ENCODE results near the gene ZNRF2.
A peak's percentile ranks its signal among the peaks of the same experiment; 100 is the strongest.
"Not testable (repeated sequence)": the region's sequence is repeated elsewhere in the genome, so short reads cannot be mapped to it uniquely, and the experiment has no call there.

ZNRF2 gene

GRCh38 chr7:30251708-30252329 is 32.6 kb upstream of the ZNRF2 start:
- no peak overlapping the region for H3K27ac ChIP-seq (ENCODE audit: low read depth, low read length)
- no peak overlapping the region for H3K9ac ChIP-seq (ENCODE audit: low read length)
- H3K4me3 ChIP-seq (ENCODE audit: low read length) = no peak overlapping the region
- H3K36me3 ChIP-seq (ENCODE audit: control insufficient read depth, insufficient read depth, low read length) = no peaks in the 10 kb centered on the region
- H3K27me3 ChIP-seq (ENCODE audit: control insufficient read depth, insufficient read depth, low read length) = no peaks in the 10 kb centered on the region
- H3K4me1 ChIP-seq (ENCODE audit: control insufficient read depth, insufficient read depth, low read length) = peaks cover 4% of the 10 kb centered on the region

- peak overlapping the region; percentile 11 for H3K4me3 ChIP-seq (ENCODE audit: low read length)
These were observed 31.3 kb upstream of the ZNRF2 start for GRCh38 chr7:30252885-30253795.

GRCh38 chr7:30253796-30254165 is 30.6 kb upstream of the ZNRF2 start:
- Histone ChIP-seq H3K4me3 (ENCODE audit: low read length) (peak overlapping the region; percentile 11), H3K27me3 (ENCODE audit: control insufficient read depth, insufficient read depth, low read length) (no peaks in the 10 kb centered on the region), H3K36me3 (ENCODE audit: control insufficient read depth, insufficient read depth, low read length) (no peaks in the 10 kb centered on the region), H3K4me1 (ENCODE audit: control insufficient read depth, insufficient read depth, low read length) (peaks cover 4% of the 10 kb centered on the region), H3K27ac (ENCODE audit: low read depth, low read length) (no peak overlapping the region), H3K9ac (ENCODE audit: low read length) (no peak overlapping the region)

More at GRCh38 chr7:30252885-30253795, 31.3 kb upstream of the ZNRF2 start:
- Histone ChIP-seq H3K27me3 (ENCODE audit: control insufficient read depth, insufficient read depth, low read length) (no peaks in the 10 kb centered on the region), H3K27ac (ENCODE audit: low read depth, low read length) (no peak overlapping the region), H3K4me1 (ENCODE audit: control insufficient read depth, insufficient read depth, low read length) (peaks cover 4% of the 10 kb centered on the region), H3K9ac (ENCODE audit: low read length) (no peak overlapping the region), H3K36me3 (ENCODE audit: control insufficient read depth, insufficient read depth, low read length) (no peaks in the 10 kb centered on the region)

GRCh38 chr7:30254248-30254647 is 30.1 kb upstream of the ZNRF2 start:
- Histone ChIP-seq H3K4me3 (ENCODE audit: low read length) (no peak overlapping the region), H3K4me1 (ENCODE audit: control insufficient read depth, insufficient read depth, low read length) (peaks cover 4% of the 10 kb centered on the region), H3K9ac (ENCODE audit: low read length) (no peak overlapping the region), H3K36me3 (ENCODE audit: control insufficient read depth, insufficient read depth, low read length) (no peaks in the 10 kb centered on the region), H3K27ac (ENCODE audit: low read depth, low read length) (no peak overlapping the region), H3K27me3 (ENCODE audit: control insufficient read depth, insufficient read depth, low read length) (no peaks in the 10 kb centered on the region)

- Histone ChIP-seq H3K4me1 (ENCODE audit: control insufficient read depth, insufficient read depth, low read length) (peaks cover 4% of the 10 kb centered on the region), H3K36me3 (ENCODE audit: control insufficient read depth, insufficient read depth, low read length) (no peaks in the 10 kb centered on the region), H3K9ac (ENCODE audit: low read length) (no peak overlapping the region), H3K4me3 (ENCODE audit: low read length) (no peak overlapping the region), H3K27ac (ENCODE audit: low read depth, low read length) (no peak overlapping the region), H3K27me3 (ENCODE audit: control insufficient read depth, insufficient read depth, low read length) (no peaks in the 10 kb centered on the region)
These were observed 29.7 kb upstream of the ZNRF2 start for GRCh38 chr7:30254717-30255063.

GRCh38 chr7:30255064-30255769 is 29.2 kb upstream of the ZNRF2 start:
- no peaks in the 10 kb centered on the region for H3K27me3 ChIP-seq (ENCODE audit: control insufficient read depth, insufficient read depth, low read length)
- no peaks in the 10 kb centered on the region for H3K36me3 ChIP-seq (ENCODE audit: control insufficient read depth, insufficient read depth, low read length)
- H3K27ac ChIP-seq (ENCODE audit: low read depth, low read length) = no peak overlapping the region
- H3K4me3 ChIP-seq (ENCODE audit: low read length) = no peak overlapping the region
- peaks cover 4% of the 10 kb centered on the region for H3K4me1 ChIP-seq (ENCODE audit: control insufficient read depth, insufficient read depth, low read length)
- H3K9ac ChIP-seq (ENCODE audit: low read length) = no peak overlapping the region

- Histone ChIP-seq H3K4me3 (ENCODE audit: low read length) (no peak overlapping the region), H3K36me3 (ENCODE audit: control insufficient read depth, insufficient read depth, low read length) (no peaks in the 10 kb centered on the region), H3K4me1 (ENCODE audit: control insufficient read depth, insufficient read depth, low read length) (peaks cover 4% of the 10 kb centered on the region), H3K27ac (ENCODE audit: low read depth, low read length) (no peak overlapping the region), H3K9ac (ENCODE audit: low read length) (no peak overlapping the region), H3K27me3 (ENCODE audit: control insufficient read depth, insufficient read depth, low read length) (no peaks in the 10 kb centered on the region)
These were observed 28.0 kb upstream of the ZNRF2 start for GRCh38 chr7:30256349-30256858.

GRCh38 chr7:30260246-30260768 is 24.1 kb upstream of the ZNRF2 start:
- H3K4me1 ChIP-seq (ENCODE audit: control insufficient read depth, insufficient read depth, low read length) = no peaks in the 10 kb centered on the region
- H3K27ac ChIP-seq (ENCODE audit: low read depth, low read length) = no peak overlapping the region
- H3K4me3 ChIP-seq (ENCODE audit: low read length) = no peak overlapping the region
- no peak overlapping the region for H3K9ac ChIP-seq (ENCODE audit: low read length)
- H3K36me3 ChIP-seq (ENCODE audit: control insufficient read depth, insufficient read depth, low read length) = no peaks in the 10 kb centered on the region
- H3K27me3 ChIP-seq (ENCODE audit: control insufficient read depth, insufficient read depth, low read length) = no peaks in the 10 kb centered on the region

- no peak overlapping the region for H3K27ac ChIP-seq (ENCODE audit: low read depth, low read length)
- no peaks in the 10 kb centered on the region for H3K36me3 ChIP-seq (ENCODE audit: control insufficient read depth, insufficient read depth, low read length)
- no peak overlapping the region for H3K9ac ChIP-seq (ENCODE audit: low read length)
- H3K4me1 ChIP-seq (ENCODE audit: control insufficient read depth, insufficient read depth, low read length) = no peaks in the 10 kb centered on the region
- no peak overlapping the region for H3K4me3 ChIP-seq (ENCODE audit: low read length)
- H3K27me3 ChIP-seq (ENCODE audit: control insufficient read depth, insufficient read depth, low read length) = no peaks in the 10 kb centered on the region
These were observed 21.2 kb upstream of the ZNRF2 start for GRCh38 chr7:30263090-30263710.

GRCh38 chr7:30264052-30264451 is 20.3 kb upstream of the ZNRF2 start:
- Histone ChIP-seq H3K27ac (ENCODE audit: low read depth, low read length) (no peak overlapping the region), H3K4me3 (ENCODE audit: low read length) (no peak overlapping the region), H3K27me3 (ENCODE audit: control insufficient read depth, insufficient read depth, low read length) (no peaks in the 10 kb centered on the region), H3K4me1 (ENCODE audit: control insufficient read depth, insufficient read depth, low read length) (no peaks in the 10 kb centered on the region), H3K36me3 (ENCODE audit: control insufficient read depth, insufficient read depth, low read length) (no peaks in the 10 kb centered on the region), H3K9ac (ENCODE audit: low read length) (no peak overlapping the region)

- not testable (repeated sequence) for H3K27me3 ChIP-seq (ENCODE audit: control insufficient read depth, insufficient read depth, low read length); H3K4me1 ChIP-seq (ENCODE audit: control insufficient read depth, insufficient read depth, low read length); H3K9ac ChIP-seq (ENCODE audit: low read length); H3K27ac ChIP-seq (ENCODE audit: low read depth, low read length); H3K36me3 ChIP-seq (ENCODE audit: control insufficient read depth, insufficient read depth, low read length); H3K4me3 ChIP-seq (ENCODE audit: low read length)
These were observed 19.2 kb upstream of the ZNRF2 start for GRCh38 chr7:30265189-30265588.

- no peak overlapping the region for H3K27ac ChIP-seq (ENCODE audit: low read depth, low read length)
These were observed 17.7 kb upstream of the ZNRF2 start for GRCh38 chr7:30266686-30267085.

More at GRCh38 chr7:30266686-30267085, 17.7 kb upstream of the ZNRF2 start:
- Histone ChIP-seq H3K4me1 (ENCODE audit: control insufficient read depth, insufficient read depth, low read length) (no peaks in the 10 kb centered on the region), H3K4me3 (ENCODE audit: low read length) (no peak overlapping the region), H3K36me3 (ENCODE audit: control insufficient read depth, insufficient read depth, low read length) (no peaks in the 10 kb centered on the region), H3K9ac (ENCODE audit: low read length) (no peak overlapping the region), H3K27me3 (ENCODE audit: control insufficient read depth, insufficient read depth, low read length) (no peaks in the 10 kb centered on the region)
